H9 (cell line): ENCODE data around the gene DDX4. TPM values are rescaled to one million over a fixed set of nuclear protein-coding genes. Genes with fewer than 3 reads are reported as not detected.

Experiments used
- DNase-seq: peaks from one replicate; pipeline ENCODE4 v3.0.0-alpha.2; 2017
- H2AFZ ChIP-seq: one replicate; pipeline ENCODE4 v1.6.1; 2013; ENCODE audit warnings: mild to moderate bottlenecking, low read length, control low read depth, moderate library complexity
- H2AK5ac ChIP-seq: 2 replicates; pipeline ENCODE4 v1.6.1; 2013; ENCODE audit warnings: low read length, control low read depth, mixed read lengths; ENCODE audit not compliant: insufficient read length
- H2BK120ac ChIP-seq: one replicate; pipeline ENCODE4 v1.6.1; 2013; ENCODE audit warnings: low read depth, mild to moderate bottlenecking, low read length, control low read depth, inconsistent platforms; ENCODE audit not compliant: poor library complexity, severe bottlenecking
- H2BK12ac ChIP-seq: 2 replicates; pipeline ENCODE4 v1.6.1; 2013; ENCODE audit warnings: low read length, control low read depth, mixed read lengths, low read depth; ENCODE audit not compliant: insufficient read length
- H2BK15ac ChIP-seq: 2 replicates; pipeline ENCODE4 v1.6.1; 2013; ENCODE audit warnings: low read depth, low read length, control low read depth
- H2BK20ac ChIP-seq: one replicate; pipeline ENCODE4 v1.6.1; 2013; ENCODE audit warnings: low read depth, mild to moderate bottlenecking, low read length, control low read depth, inconsistent platforms; ENCODE audit not compliant: poor library complexity, severe bottlenecking
- H2BK5ac ChIP-seq: 2 replicates; pipeline ENCODE4 v1.6.1; 2013; ENCODE audit warnings: low read length, control low read depth, mixed read lengths; ENCODE audit not compliant: insufficient read length
- H3K14ac ChIP-seq: 2 replicates; pipeline ENCODE4 v1.6.1; 2013; ENCODE audit warnings: low read length, control low read depth; ENCODE audit not compliant: insufficient read depth
- H3K18ac ChIP-seq: 2 replicates; pipeline ENCODE4 v1.6.1; 2013; ENCODE audit warnings: low read depth, mild to moderate bottlenecking, mixed read lengths, low read length, control low read depth; ENCODE audit not compliant: insufficient read length
- H3K23ac ChIP-seq: 2 replicates; pipeline ENCODE4 v1.6.1; 2013; ENCODE audit warnings: low read length, control low read depth, mixed read lengths, low read depth; ENCODE audit not compliant: insufficient read length
- H3K23me2 ChIP-seq: 2 replicates; pipeline ENCODE4 v1.6.1; 2013; ENCODE audit warnings: low read depth, mild to moderate bottlenecking, mixed read lengths, low read length, control low read depth; ENCODE audit not compliant: insufficient read length, poor library complexity, severe bottlenecking
- H3K27ac ChIP-seq: 2 replicates; pipeline ENCODE4 v1.5.1; 2013; ENCODE audit warnings: low read length, control low read depth, mixed read lengths, low read depth; ENCODE audit not compliant: insufficient read length
- H3K27me3 ChIP-seq: 2 replicates; pipeline ENCODE4 v1.6.1; 2013; ENCODE audit warnings: low read length, control low read depth, inconsistent platforms; ENCODE audit not compliant: insufficient read depth
- H3K4ac ChIP-seq: 2 replicates; pipeline ENCODE4 v1.6.1; 2013; ENCODE audit warnings: low read depth, mild to moderate bottlenecking, control low read depth, inconsistent platforms, low read length, moderate library complexity
- H3K4me1 ChIP-seq: 2 replicates; pipeline ENCODE4 v1.6.1; 2013; ENCODE audit warnings: low read length, control low read depth, inconsistent platforms; ENCODE audit not compliant: insufficient read depth
- H3K4me2 ChIP-seq: 2 replicates; pipeline ENCODE4 v1.6.1; 2013; ENCODE audit warnings: low read length, control low read depth, mixed read lengths; ENCODE audit not compliant: insufficient read length, insufficient read depth
- H3K56ac ChIP-seq: 2 replicates; pipeline ENCODE4 v1.6.1; 2013; ENCODE audit warnings: low read depth, mild to moderate bottlenecking, mixed read lengths, low read length, control low read depth; ENCODE audit not compliant: insufficient read length
- H3K79me1 ChIP-seq: 2 replicates; pipeline ENCODE4 v1.6.1; 2013; ENCODE audit warnings: low read depth, mild to moderate bottlenecking, moderate library complexity, low read length, control low read depth, inconsistent platforms; ENCODE audit not compliant: insufficient read depth, poor library complexity, severe bottlenecking
- H3K79me2 ChIP-seq: 2 replicates; pipeline ENCODE4 v1.6.1; 2013; ENCODE audit warnings: low read length, control low read depth, inconsistent platforms; ENCODE audit not compliant: insufficient read depth
- H3K9ac ChIP-seq: 2 replicates; pipeline ENCODE4 v1.6.1; 2013; ENCODE audit warnings: low read length, control low read depth, mixed read lengths; ENCODE audit not compliant: insufficient read length; ENCODE audit errors: extremely low read depth
- H3K9me3 ChIP-seq: one replicate; pipeline ENCODE4 v1.6.1; 2013; ENCODE audit warnings: low read depth, low read length, inconsistent platforms; ENCODE audit not compliant: control insufficient read depth
- H3T11ph ChIP-seq: one replicate; pipeline ENCODE4 v1.6.1; 2013; ENCODE audit warnings: mild to moderate bottlenecking, low read length, control low read depth, inconsistent platforms
- H4K20me1 ChIP-seq: one replicate; pipeline ENCODE4 v1.6.1; 2013; ENCODE audit not compliant: control insufficient read depth, insufficient read length, insufficient read depth
- H4K5ac ChIP-seq: 2 replicates; pipeline ENCODE4 v1.6.1; 2013; ENCODE audit warnings: low read depth, mild to moderate bottlenecking, mixed read lengths, low read length, control low read depth; ENCODE audit not compliant: insufficient read length
- H4K8ac ChIP-seq: replicated peaks from 2 replicates; pipeline ENCODE4 v1.6.1; 2013; ENCODE audit warnings: low read length, control low read depth, mixed read lengths, low read depth; ENCODE audit not compliant: insufficient read length
- H4K91ac ChIP-seq: 2 replicates; pipeline ENCODE4 v1.6.1; 2013; ENCODE audit warnings: low read depth, mild to moderate bottlenecking, moderate library complexity, mixed read lengths, low read length, control low read depth; ENCODE audit not compliant: insufficient read length
- H3K27ac Mint-ChIP-seq, 3 experiments: 2 replicates in 2 of 3; 3 replicates in 1 of 3; pipeline ENCODE4 v1.8.0; 2020 to 2021; ENCODE audit warnings: mixed read lengths in 3 of 3, mild to moderate bottlenecking in 1 of 3, moderate library complexity in 1 of 3
- H3K27me3 Mint-ChIP-seq: 2 replicates; pipeline ENCODE4 v1.8.0; 2021; ENCODE audit warnings: low read depth, mild to moderate bottlenecking, moderate library complexity, mixed read lengths
- H3K36me3 Mint-ChIP-seq, 3 experiments: 2 replicates in 2 of 3; 3 replicates in 1 of 3; pipeline ENCODE4 v1.8.0; 2020 to 2021; ENCODE audit warnings: low read depth in 3 of 3, mixed read lengths in 3 of 3; ENCODE audit not compliant: insufficient read depth in 1 of 3
- H3K4me1 Mint-ChIP-seq, 2 experiments: 2 replicates each; pipeline ENCODE4 v1.8.0; 2020; ENCODE audit warnings: mixed read lengths in 2 of 2
- H3K4me3 Mint-ChIP-seq, 2 experiments: 2 replicates in 1 of 2; 3 replicates in 1 of 2; pipeline ENCODE4 v1.8.0; 2020 to 2021; ENCODE audit warnings: mild to moderate bottlenecking in 2 of 2, mixed read lengths in 2 of 2, moderate library complexity in 1 of 2
- H3K9me3 Mint-ChIP-seq, 2 experiments: 2 replicates in 1 of 2; 3 replicates in 1 of 2; pipeline ENCODE4 v1.8.0; 2020; ENCODE audit warnings: mild to moderate bottlenecking in 2 of 2, mixed read lengths in 2 of 2, moderate library complexity in 1 of 2
- CTCF ChIP-seq: fragments of 200-600 bp; sonication (generic); conservative IDR thresholded peaks from 3 replicates; pipeline ENCODE4 v1.8.0; 2021; ENCODE audit warnings: antibody characterized with exemption, mild to moderate bottlenecking
- WGBS: extraction: QIAGEN DNeasy Blood & Tissue Kit; methylation state at CpG from one replicate; pipeline ENCODE4 v1.1.7; 2013; ENCODE audit warnings: missing lambda C conversion rate, low lambda C conversion rate, mixed read lengths; ENCODE audit not compliant: insufficient read length; ENCODE audit errors: extremely low coverage; 5-methylcytosine and 5-hydroxymethylcytosine counted together
- total RNA-seq: library from RNA; stranded (reverse); gene quantifications from 2 replicates; pipeline ENCODE4 v1.2.1, GENCODE V29; 2021

Gene DDX4
- total RNA-seq, 1 experiment from 2014 or later = not detected

GRCh38 chr5:55848783-55849182 is 110.9 kb downstream of the DDX4 start:
- H3K4me1 Mint-ChIP-seq = no peaks in the 10 kb centered on the region
- H3K14ac ChIP-seq = no peak overlapping the region
- no peak overlapping the region for H4K8ac ChIP-seq
- H3K4me2 ChIP-seq = no peak overlapping the region
- H3K9me3 ChIP-seq = no peaks in the 10 kb centered on the region
- DNase-seq = no peak
- H3K27ac Mint-ChIP-seq = no peak overlapping the region
- no peak overlapping the region for H2BK20ac ChIP-seq
- no peak overlapping the region for H4K91ac ChIP-seq
- no peak overlapping the region for H3T11ph ChIP-seq
- no peaks in the 10 kb centered on the region for H3K79me2 ChIP-seq
- no peak for TF ChIP-seq CTCF
- no peak overlapping the region for H2BK12ac ChIP-seq
- H3K79me1 ChIP-seq = no peaks in the 10 kb centered on the region
- H3K9me3 Mint-ChIP-seq = peaks cover 4 to 7% of the 10 kb centered on the region in 2 experiments; a peak in 3 of 5 replicates
- no peaks in the 10 kb centered on the region for H3K36me3 Mint-ChIP-seq
- no peak overlapping the region for H3K4me3 Mint-ChIP-seq
- no peak overlapping the region for H4K5ac ChIP-seq
- no peaks in the 10 kb centered on the region for H3K4me1 ChIP-seq
- no peak overlapping the region for H2BK15ac ChIP-seq
- H3K27me3 Mint-ChIP-seq = no peaks in the 10 kb centered on the region
- H2BK120ac ChIP-seq = no peak overlapping the region
- no peaks in the 10 kb centered on the region for H3K23me2 ChIP-seq
- no peak overlapping the region for H3K56ac ChIP-seq
- H4K20me1 ChIP-seq = no peaks in the 10 kb centered on the region
- WGBS = no CpG with 5 or more reads among the region's 2 CpGs
- no peak overlapping the region for H2BK5ac ChIP-seq
- H3K4ac ChIP-seq = no peak overlapping the region
- H3K23ac ChIP-seq = no peak overlapping the region
- H3K18ac ChIP-seq = no peak overlapping the region
- no peak overlapping the region for H3K9ac ChIP-seq
- no peak overlapping the region for H3K27ac ChIP-seq
- H3K27me3 ChIP-seq = no peaks in the 10 kb centered on the region
- no peak overlapping the region for H2AK5ac ChIP-seq
- no peak overlapping the region for H2AFZ ChIP-seq
